H9 (cell line): ENCODE data around the gene DEK. TPM values are rescaled to one million over a fixed set of nuclear protein-coding genes. Genes with fewer than 3 reads are reported as not detected.

ENCODE experiments used
- DNase-seq: peaks from one replicate; pipeline ENCODE4 v3.0.0-alpha.2; 2017
- H2AFZ ChIP-seq: one replicate; pipeline ENCODE4 v1.6.1; 2013; ENCODE audit warnings: mild to moderate bottlenecking, low read length, control low read depth, moderate library complexity
- H2AK5ac ChIP-seq: 2 replicates; pipeline ENCODE4 v1.6.1; 2013; ENCODE audit warnings: low read length, control low read depth, mixed read lengths; ENCODE audit not compliant: insufficient read length
- H2BK120ac ChIP-seq: one replicate; pipeline ENCODE4 v1.6.1; 2013; ENCODE audit warnings: low read depth, mild to moderate bottlenecking, low read length, control low read depth, inconsistent platforms; ENCODE audit not compliant: poor library complexity, severe bottlenecking
- H2BK12ac ChIP-seq: 2 replicates; pipeline ENCODE4 v1.6.1; 2013; ENCODE audit warnings: low read length, control low read depth, mixed read lengths, low read depth; ENCODE audit not compliant: insufficient read length
- H2BK15ac ChIP-seq: 2 replicates; pipeline ENCODE4 v1.6.1; 2013; ENCODE audit warnings: low read depth, low read length, control low read depth
- H2BK20ac ChIP-seq: one replicate; pipeline ENCODE4 v1.6.1; 2013; ENCODE audit warnings: low read depth, mild to moderate bottlenecking, low read length, control low read depth, inconsistent platforms; ENCODE audit not compliant: poor library complexity, severe bottlenecking
- H2BK5ac ChIP-seq: 2 replicates; pipeline ENCODE4 v1.6.1; 2013; ENCODE audit warnings: low read length, control low read depth, mixed read lengths; ENCODE audit not compliant: insufficient read length
- H3K14ac ChIP-seq: 2 replicates; pipeline ENCODE4 v1.6.1; 2013; ENCODE audit warnings: low read length, control low read depth; ENCODE audit not compliant: insufficient read depth
- H3K18ac ChIP-seq: 2 replicates; pipeline ENCODE4 v1.6.1; 2013; ENCODE audit warnings: low read depth, mild to moderate bottlenecking, mixed read lengths, low read length, control low read depth; ENCODE audit not compliant: insufficient read length
- H3K23ac ChIP-seq: 2 replicates; pipeline ENCODE4 v1.6.1; 2013; ENCODE audit warnings: low read length, control low read depth, mixed read lengths, low read depth; ENCODE audit not compliant: insufficient read length
- H3K23me2 ChIP-seq: 2 replicates; pipeline ENCODE4 v1.6.1; 2013; ENCODE audit warnings: low read depth, mild to moderate bottlenecking, mixed read lengths, low read length, control low read depth; ENCODE audit not compliant: insufficient read length, poor library complexity, severe bottlenecking
- H3K27ac ChIP-seq: 2 replicates; pipeline ENCODE4 v1.5.1; 2013; ENCODE audit warnings: low read length, control low read depth, mixed read lengths, low read depth; ENCODE audit not compliant: insufficient read length
- H3K27me3 ChIP-seq: 2 replicates; pipeline ENCODE4 v1.6.1; 2013; ENCODE audit warnings: low read length, control low read depth, inconsistent platforms; ENCODE audit not compliant: insufficient read depth
- H3K4ac ChIP-seq: 2 replicates; pipeline ENCODE4 v1.6.1; 2013; ENCODE audit warnings: low read depth, mild to moderate bottlenecking, control low read depth, inconsistent platforms, low read length, moderate library complexity
- H3K4me1 ChIP-seq: 2 replicates; pipeline ENCODE4 v1.6.1; 2013; ENCODE audit warnings: low read length, control low read depth, inconsistent platforms; ENCODE audit not compliant: insufficient read depth
- H3K4me2 ChIP-seq: 2 replicates; pipeline ENCODE4 v1.6.1; 2013; ENCODE audit warnings: low read length, control low read depth, mixed read lengths; ENCODE audit not compliant: insufficient read length, insufficient read depth
- H3K56ac ChIP-seq: 2 replicates; pipeline ENCODE4 v1.6.1; 2013; ENCODE audit warnings: low read depth, mild to moderate bottlenecking, mixed read lengths, low read length, control low read depth; ENCODE audit not compliant: insufficient read length
- H3K79me1 ChIP-seq: 2 replicates; pipeline ENCODE4 v1.6.1; 2013; ENCODE audit warnings: low read depth, mild to moderate bottlenecking, moderate library complexity, low read length, control low read depth, inconsistent platforms; ENCODE audit not compliant: insufficient read depth, poor library complexity, severe bottlenecking
- H3K79me2 ChIP-seq: 2 replicates; pipeline ENCODE4 v1.6.1; 2013; ENCODE audit warnings: low read length, control low read depth, inconsistent platforms; ENCODE audit not compliant: insufficient read depth
- H3K9ac ChIP-seq: 2 replicates; pipeline ENCODE4 v1.6.1; 2013; ENCODE audit warnings: low read length, control low read depth, mixed read lengths; ENCODE audit not compliant: insufficient read length; ENCODE audit errors: extremely low read depth
- H3K9me3 ChIP-seq: one replicate; pipeline ENCODE4 v1.6.1; 2013; ENCODE audit warnings: low read depth, low read length, inconsistent platforms; ENCODE audit not compliant: control insufficient read depth
- H3T11ph ChIP-seq: one replicate; pipeline ENCODE4 v1.6.1; 2013; ENCODE audit warnings: mild to moderate bottlenecking, low read length, control low read depth, inconsistent platforms
- H4K20me1 ChIP-seq: one replicate; pipeline ENCODE4 v1.6.1; 2013; ENCODE audit not compliant: control insufficient read depth, insufficient read length, insufficient read depth
- H4K5ac ChIP-seq: 2 replicates; pipeline ENCODE4 v1.6.1; 2013; ENCODE audit warnings: low read depth, mild to moderate bottlenecking, mixed read lengths, low read length, control low read depth; ENCODE audit not compliant: insufficient read length
- H4K8ac ChIP-seq: replicated peaks from 2 replicates; pipeline ENCODE4 v1.6.1; 2013; ENCODE audit warnings: low read length, control low read depth, mixed read lengths, low read depth; ENCODE audit not compliant: insufficient read length
- H4K91ac ChIP-seq: 2 replicates; pipeline ENCODE4 v1.6.1; 2013; ENCODE audit warnings: low read depth, mild to moderate bottlenecking, moderate library complexity, mixed read lengths, low read length, control low read depth; ENCODE audit not compliant: insufficient read length
- H3K27ac Mint-ChIP-seq, 3 experiments: 2 replicates in 2 of 3; 3 replicates in 1 of 3; pipeline ENCODE4 v1.8.0; 2020 to 2021; ENCODE audit warnings: mixed read lengths in 3 of 3, mild to moderate bottlenecking in 1 of 3, moderate library complexity in 1 of 3
- H3K27me3 Mint-ChIP-seq: 2 replicates; pipeline ENCODE4 v1.8.0; 2021; ENCODE audit warnings: low read depth, mild to moderate bottlenecking, moderate library complexity, mixed read lengths
- H3K36me3 Mint-ChIP-seq, 3 experiments: 2 replicates in 2 of 3; 3 replicates in 1 of 3; pipeline ENCODE4 v1.8.0; 2020 to 2021; ENCODE audit warnings: low read depth in 3 of 3, mixed read lengths in 3 of 3; ENCODE audit not compliant: insufficient read depth in 1 of 3
- H3K4me1 Mint-ChIP-seq, 2 experiments: 2 replicates each; pipeline ENCODE4 v1.8.0; 2020; ENCODE audit warnings: mixed read lengths in 2 of 2
- H3K4me3 Mint-ChIP-seq, 2 experiments: 2 replicates in 1 of 2; 3 replicates in 1 of 2; pipeline ENCODE4 v1.8.0; 2020 to 2021; ENCODE audit warnings: mild to moderate bottlenecking in 2 of 2, mixed read lengths in 2 of 2, moderate library complexity in 1 of 2
- H3K9me3 Mint-ChIP-seq, 2 experiments: 2 replicates in 1 of 2; 3 replicates in 1 of 2; pipeline ENCODE4 v1.8.0; 2020; ENCODE audit warnings: mild to moderate bottlenecking in 2 of 2, mixed read lengths in 2 of 2, moderate library complexity in 1 of 2
- CTCF ChIP-seq: fragments of 200-600 bp; sonication (generic); conservative IDR thresholded peaks from 3 replicates; pipeline ENCODE4 v1.8.0; 2021; ENCODE audit warnings: antibody characterized with exemption, mild to moderate bottlenecking
- WGBS: extraction: QIAGEN DNeasy Blood & Tissue Kit; methylation state at CpG from one replicate; pipeline ENCODE4 v1.1.7; 2013; ENCODE audit warnings: missing lambda C conversion rate, low lambda C conversion rate, mixed read lengths; ENCODE audit not compliant: insufficient read length; ENCODE audit errors: extremely low coverage; 5-methylcytosine and 5-hydroxymethylcytosine counted together
- total RNA-seq: library from RNA; stranded (reverse); gene quantifications from 2 replicates; pipeline ENCODE4 v1.2.1, GENCODE V29; 2021

DEK gene
- total RNA-seq, 1 experiment from 2014 or later = 217 TPM

GRCh38 chr6:18270216-18270615 is 5.9 kb upstream of the DEK start:
- H3K9ac ChIP-seq = no peak overlapping the region
- no peak overlapping the region for H2BK5ac ChIP-seq
- H3K4ac ChIP-seq = no peak overlapping the region
- Mint-ChIP-seq H3K36me3 (no peaks in the 10 kb centered on the region; a peak in 1 of 7 replicates), H3K27me3 (peaks cover 13% of the 10 kb centered on the region), H3K27ac (no peak overlapping the region), H3K4me1 (peaks cover 6 to 8% of the 10 kb centered on the region in 2 experiments), H3K9me3 (no peaks in the 10 kb centered on the region; a peak in 3 of 5 replicates), H3K4me3 (no peak overlapping the region)
- no peak overlapping the region for H2BK15ac ChIP-seq
- no CpG with 5 or more reads among the region's 4 CpGs for WGBS
- no peaks in the 10 kb centered on the region for H3K23me2 ChIP-seq
- no peak for TF ChIP-seq CTCF
- no peak overlapping the region for H4K91ac ChIP-seq
- H2BK20ac ChIP-seq = no peak overlapping the region
- H2AFZ ChIP-seq = no peak overlapping the region
- no peak overlapping the region for H3T11ph ChIP-seq
- no peak overlapping the region for H3K23ac ChIP-seq
- H3K79me1 ChIP-seq = no peaks in the 10 kb centered on the region
- no peaks in the 10 kb centered on the region for H4K20me1 ChIP-seq
- H2AK5ac ChIP-seq = no peak overlapping the region
- no peak overlapping the region for H4K5ac ChIP-seq
- peaks cover 5% of the 10 kb centered on the region; the same call in 1 of the 2 replicates for H3K4me1 ChIP-seq
- H4K8ac ChIP-seq = no peak overlapping the region
- H3K4me2 ChIP-seq = no peak overlapping the region
- no peak overlapping the region for H3K27ac ChIP-seq
- no peak overlapping the region for H2BK120ac ChIP-seq
- DNase-seq = no peak
- no peaks in the 10 kb centered on the region for H3K9me3 ChIP-seq
- no peak overlapping the region for H2BK12ac ChIP-seq
- H3K56ac ChIP-seq = no peak overlapping the region
- no peak overlapping the region for H3K18ac ChIP-seq
- H3K27me3 ChIP-seq = no peaks in the 10 kb centered on the region
- H3K14ac ChIP-seq = no peak overlapping the region
- no peaks in the 10 kb centered on the region for H3K79me2 ChIP-seq
